Measurements from ENCODE around the gene TMEM219.

- no peak for TF ChIP-seq CTCF (conservative IDR thresholded peaks at IDR 0.05 in 1 of 2, IDR thresholded peaks at IDR 0.05 in 1 of 2; ENCODE audit: low read depth in 1 of 2, low read length in 2 of 2)
- TF ChIP-seq EZH2 (IDR thresholded peaks at IDR 0.05; ENCODE audit: low read length, missing control alignments) = no peak
These were observed 10.6 kb downstream of the TMEM219 start for GRCh38 chr16:29972500-29972899.
